ENCODE results near the gene CAMK1G. TPM values are rescaled to one million over a fixed set of nuclear protein-coding genes. Genes with fewer than 3 reads are reported as not detected.

Gene CAMK1G
- total and polyA plus RNA-seq, 7 donors: 0.04 to 1.4 (median 0.46) TPM; not detected in 3

- no peak for TF ChIP-seq CTCF (IDR thresholded peaks at IDR 0.05)
- WGBS, 3 donors: 89 to 93% (median 89%) methylated on average over 7 of the region's 7 CpGs
- peaks cover 15% of the 10 kb centered on the region for H3K4me1 ChIP-seq
- H3K9me3 ChIP-seq: no peaks in the 10 kb centered on the region
- no peaks in the 10 kb centered on the region for H3K27me3 ChIP-seq (ENCODE audit: insufficient read depth in 3 of 3, low read length in 2 of 3)
- ATAC-seq (no peak), DNase-seq (no peak)
- H3K27ac ChIP-seq: peak overlapping the region; percentile 48
- intact Hi-C loops (cut with DNase I): no loop called here
- no peak overlapping the region for H3K4me3 ChIP-seq
- no peaks in the 10 kb centered on the region for H3K36me3 ChIP-seq (ENCODE audit: insufficient read depth in 1 of 2, low read depth in 1 of 2)
Measured at GRCh38 chr1:209653915-209654351, 70.4 kb downstream of the CAMK1G start.

DNA sequence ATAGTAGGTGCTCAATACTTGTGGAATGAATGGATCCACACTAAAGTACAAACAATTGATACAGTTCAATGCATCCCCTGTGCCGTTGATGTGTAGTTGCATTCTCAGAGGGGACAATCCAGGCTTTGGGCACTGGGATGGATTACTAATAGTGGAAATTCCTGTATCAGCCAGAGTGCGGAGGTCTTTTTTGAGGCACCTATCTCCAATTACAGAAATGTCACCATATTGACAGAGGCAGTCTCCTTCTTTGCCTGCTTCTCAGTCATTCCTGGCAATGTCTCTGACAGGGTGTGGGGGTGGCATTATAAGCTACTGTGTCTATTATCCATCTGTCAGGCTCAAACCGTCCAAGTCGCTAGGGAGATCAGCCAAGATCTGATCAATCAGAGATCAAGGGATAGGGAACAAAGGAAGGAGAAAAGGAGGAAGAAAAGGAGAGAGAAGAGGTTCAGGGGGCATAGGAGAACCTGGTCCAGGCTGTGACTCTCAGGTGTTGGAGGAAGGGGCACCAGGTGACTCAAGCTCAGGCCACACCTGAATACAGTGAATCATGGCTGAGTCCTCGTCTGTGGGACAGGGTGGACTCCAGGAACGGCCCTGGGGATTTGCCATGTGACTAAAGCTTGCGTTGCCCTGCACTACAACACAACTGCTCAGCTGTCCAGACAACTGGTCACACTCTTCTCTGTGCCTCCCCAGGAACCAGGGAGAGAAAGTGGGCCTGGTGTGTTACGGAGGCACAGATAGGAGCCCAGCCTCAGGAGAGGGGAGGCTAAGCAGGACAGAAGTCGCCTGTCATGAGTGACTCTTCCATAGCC, 72.1 kb downstream of the CAMK1G start:
- H3K9me3 ChIP-seq: no peaks in the 10 kb centered on the region
- intact Hi-C loops (cut with DNase I): no loop called here
- H3K4me3 ChIP-seq: no peak overlapping the region
- 52 to 74% (median 62%) methylated on average over 9 of the region's 9 CpGs for WGBS, 3 donors
- no peaks in the 10 kb centered on the region for H3K27me3 ChIP-seq (ENCODE audit: insufficient read depth in 3 of 3, low read length in 2 of 3)
- H3K36me3 ChIP-seq (ENCODE audit: insufficient read depth in 1 of 2, low read depth in 1 of 2): no peaks in the 10 kb centered on the region
- no peak for TF ChIP-seq CTCF (IDR thresholded peaks at IDR 0.05)
- peaks cover 6% of the 10 kb centered on the region for H3K4me1 ChIP-seq
- no peak overlapping the region for H3K27ac ChIP-seq
- ATAC-seq: peak in 3 of 4 donors; percentile 28 to 60 (median 55)
- no peak for DNase-seq

DNA sequence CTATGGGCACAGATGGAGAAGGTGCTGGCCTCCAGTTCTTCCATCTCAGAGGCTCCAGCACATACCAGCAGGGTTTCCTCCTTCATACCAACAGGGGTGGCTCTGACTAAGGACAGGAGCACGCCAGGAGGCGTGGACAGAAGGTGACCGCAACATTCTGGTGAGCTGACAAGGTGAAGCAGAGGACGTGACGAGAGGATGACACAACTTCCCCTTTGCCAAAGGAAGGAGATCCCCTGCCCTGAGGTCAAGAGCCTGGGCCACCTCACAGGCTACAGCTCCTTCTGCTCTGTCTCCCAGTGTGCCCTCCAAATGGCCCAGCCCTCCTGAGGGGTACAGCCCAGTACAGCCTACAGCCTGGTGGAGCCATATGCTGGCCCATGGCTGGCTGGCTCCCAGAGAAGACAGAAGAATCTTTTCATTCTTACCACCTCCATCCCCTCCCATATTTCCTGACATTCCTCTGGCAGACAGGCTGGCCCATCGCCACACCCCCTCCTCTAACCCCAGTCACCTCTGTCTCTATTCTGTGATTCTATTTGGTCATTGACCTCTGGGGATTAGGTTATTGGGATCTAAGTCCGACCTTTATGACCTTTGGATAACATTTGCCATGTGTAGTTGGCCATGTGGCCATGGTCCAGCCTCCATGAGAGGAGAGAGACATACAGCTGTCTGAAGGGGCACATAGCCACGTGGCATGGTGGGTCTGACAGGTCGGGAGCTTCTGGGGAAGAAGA, 73.8 kb downstream of the CAMK1G start:
- no peaks in the 10 kb centered on the region for H3K9me3 ChIP-seq
- intact Hi-C loops (cut with DNase I): no loop called here
- no peaks in the 10 kb centered on the region for H3K36me3 ChIP-seq (ENCODE audit: insufficient read depth in 1 of 2, low read depth in 1 of 2)
- H3K27me3 ChIP-seq (ENCODE audit: insufficient read depth in 3 of 3, low read length in 2 of 3): no peaks in the 10 kb centered on the region
- no peak for TF ChIP-seq CTCF (IDR thresholded peaks at IDR 0.05)
- H3K4me3 ChIP-seq: no peak overlapping the region
- no peak for DNase-seq
- H3K27ac ChIP-seq: no peak overlapping the region
- peaks cover 6% of the 10 kb centered on the region for H3K4me1 ChIP-seq
- 62 to 75% (median 74%) methylated on average over 9 of the region's 9 CpGs for WGBS, 3 donors
- ATAC-seq: peak in 1 of 4 donors; percentile 14

- no peak for ATAC-seq
- no peak for DNase-seq
- WGBS, 3 donors: 56 to 91% (median 80%) methylated on average over 5 of the region's 5 CpGs
- Histone ChIP-seq H3K4me3 (no peak overlapping the region), H3K27ac (no peak overlapping the region), H3K36me3 (ENCODE audit: insufficient read depth in 1 of 2, low read depth in 1 of 2) (no peaks in the 10 kb centered on the region), H3K9me3 (no peaks in the 10 kb centered on the region), H3K27me3 (ENCODE audit: insufficient read depth in 3 of 3, low read length in 2 of 3) (no peaks in the 10 kb centered on the region), H3K4me1 (peaks cover 6% of the 10 kb centered on the region)
- intact Hi-C loops (cut with DNase I): no loop called here
- no peak for TF ChIP-seq CTCF (IDR thresholded peaks at IDR 0.05)
Measured at GRCh38 chr1:209657918-209658317, 74.4 kb downstream of the CAMK1G start.

Measured in psoas muscle (tissue), 8 donors.